Gastroesophageal sphincter (tissue), 4 donors: ENCODE results near the gene CCL25. TPM values are rescaled to one million over a fixed set of nuclear protein-coding genes. Genes with fewer than 3 reads are reported as not detected.

Source experiments
- ATAC-seq: fragments of 150-250 bp; one replicate; pipeline ENCODE4 v1.9.1; 2016; ENCODE audit warnings: mild to moderate bottlenecking, moderate library complexity
- H3K27ac ChIP-seq, 4 donors: fragments of 200-600 bp; sonication (generic) in 3 of 4; 1 replicate in 3 of 4; 2 replicates in 1 of 4; pipeline ENCODE4 v1.5.1; 2016 to 2019
- H3K27me3 ChIP-seq: fragments of 200-600 bp; sonication (generic); one replicate; pipeline ENCODE4 v1.5.1; 2019
- H3K36me3 ChIP-seq, 2 donors: fragments of 200-600 bp; sonication (generic); one replicate each; pipeline ENCODE4 v1.5.1; 2019; ENCODE audit warnings: control low read depth in 1 of 2
- H3K4me1 ChIP-seq, 3 donors: fragments of 200-600 bp; sonication (generic); 1 replicate in 2 of 3; 2 replicates in 1 of 3; pipeline ENCODE4 v1.5.1; 2016 to 2019; ENCODE audit warnings: control low read depth in 2 of 3
- H3K4me3 ChIP-seq, 2 donors: fragments of 200-600 bp; sonication (generic); one replicate each; pipeline ENCODE4 v1.5.1; 2019; ENCODE audit warnings: mild to moderate bottlenecking in 1 of 2, moderate library complexity in 1 of 2
- H3K9me3 ChIP-seq, 3 donors: fragments of 200-600 bp; sonication (generic); one replicate each; pipeline ENCODE4 v1.5.1; 2017 to 2019; ENCODE audit warnings: control low read depth in 2 of 3
- CTCF ChIP-seq, 4 experiments: fragments of 200-600 bp in 2 of 4; fragments of 450-650 bp in 2 of 4; sonication (generic) in 1 of 4; IDR thresholded peaks; one replicate each; pipeline ENCODE4 v1.5.1; 2017 to 2019; ENCODE audit warnings: antibody characterized with exemption in 4 of 4, mild to moderate bottlenecking in 2 of 4, moderate library complexity in 2 of 4
- EP300 ChIP-seq: sonication (generic); formaldehyde crosslinking; IDR thresholded peaks from one replicate; pipeline ENCODE4 v1.6.1; 2017; ENCODE audit warnings: antibody characterized with exemption, mild to moderate bottlenecking
- POLR2A ChIP-seq, 2 donors: fragments of 450-650 bp; IDR thresholded peaks; one replicate each; pipeline ENCODE4 v1.6.1; 2017; ENCODE audit warnings: antibody characterized with exemption in 2 of 2, mild to moderate bottlenecking in 2 of 2, moderate library complexity in 1 of 2
- POLR2AphosphoS5 ChIP-seq: sonication (generic); formaldehyde crosslinking; IDR thresholded peaks from one replicate; pipeline ENCODE4 v1.6.1; 2017; ENCODE audit warnings: antibody characterized with exemption
- WGBS, 2 donors: methylation state at CpG; one replicate each; pipeline ENCODE4 v1.1.5; 2018; ENCODE audit warnings: low coverage in 1 of 2; 5-methylcytosine and 5-hydroxymethylcytosine counted together
- total RNA-seq, 4 donors: library from RNA; depleted of rRNA; stranded (reverse); fragments of >200 nt; gene quantifications; one replicate each; pipeline ENCODE4 v1.1.0, GENCODE V29; 2016

Gene CCL25
- total RNA-seq, 4 donors from 2014 or later: not detected

DNA sequence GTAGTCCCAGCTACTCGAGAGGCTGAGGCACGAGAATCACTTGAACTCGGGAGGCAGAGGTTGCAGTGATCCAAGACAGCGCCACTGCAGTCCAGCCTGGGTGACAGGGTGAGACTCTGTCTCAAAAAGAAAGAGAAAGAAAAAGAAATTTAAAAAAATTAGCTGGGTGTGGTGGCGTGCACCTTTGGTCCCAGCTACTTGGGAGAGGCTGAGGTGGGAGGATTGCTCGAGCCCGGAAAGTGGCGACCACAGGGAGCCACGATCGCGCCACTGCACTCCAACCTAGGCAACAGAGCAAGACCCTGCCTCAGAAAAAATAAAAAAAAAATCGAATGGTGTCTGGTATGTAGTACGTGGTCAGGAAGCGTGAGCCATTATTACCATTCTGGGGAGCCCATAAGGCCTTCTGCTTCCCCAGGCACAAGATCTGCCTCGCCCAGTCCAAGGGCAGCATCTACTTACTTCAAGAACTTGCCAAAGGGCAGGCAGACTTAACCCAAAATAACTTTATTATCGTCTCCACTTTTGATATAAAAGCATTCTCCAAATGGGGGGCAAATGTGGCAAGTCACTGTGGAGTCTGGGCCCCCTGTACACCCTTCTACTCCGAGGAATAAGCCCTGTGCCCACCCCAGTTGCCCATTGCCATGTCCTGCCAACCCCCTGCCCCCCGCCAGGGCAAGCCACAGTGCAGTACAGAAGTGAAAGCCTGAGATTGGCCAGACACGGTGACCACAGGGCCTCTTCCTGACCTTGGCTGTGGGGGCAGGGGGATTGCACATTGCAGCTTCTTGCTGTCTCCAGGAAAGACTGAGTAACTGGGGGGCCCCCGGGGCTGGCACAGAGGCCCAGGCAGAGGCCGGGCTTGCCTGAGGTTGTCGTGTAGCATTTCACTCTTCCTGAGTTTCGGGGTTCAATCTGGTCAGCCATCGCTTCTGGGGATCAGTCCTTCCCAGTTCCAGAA, 12.6 kb downstream of the CCL25 start:
- Histone ChIP-seq H3K9me3 (peaks cover 0 to 17% (median 0%) of the 10 kb centered on the region in 3 donors), H3K4me3 (no peak overlapping the region), H3K36me3 (no peaks in the 10 kb centered on the region), H3K27me3 (no peaks in the 10 kb centered on the region), H3K27ac (no peak overlapping the region), H3K4me1 (no peaks in the 10 kb centered on the region)
- ATAC-seq: no peak
- 88 to 93% methylated on average over 4 to 16 of the region's 24 CpGs for WGBS, 2 donors
- no peak for TF ChIP-seq POLR2AphosphoS5

- ATAC-seq: no peak
- Histone ChIP-seq H3K27ac (no peak overlapping the region), H3K4me1 (no peaks in the 10 kb centered on the region), H3K4me3 (no peak overlapping the region), H3K9me3 (peaks cover 0 to 24% (median 0%) of the 10 kb centered on the region in 3 donors), H3K27me3 (no peaks in the 10 kb centered on the region), H3K36me3 (no peaks in the 10 kb centered on the region)
- no CpG with 5 or more reads among the region's 20 CpGs for WGBS, 2 donors
- TF ChIP-seq POLR2AphosphoS5: no peak
- TF ChIP-seq POLR2A (IDR thresholded peaks at IDR 0.05): no peak
- TF ChIP-seq CTCF (IDR thresholded peaks at IDR 0.05): no peak
- no peak for TF ChIP-seq EP300
Measured at GRCh38 chr19:8065875-8066261, 13.3 kb downstream of the CCL25 start.

DNA sequence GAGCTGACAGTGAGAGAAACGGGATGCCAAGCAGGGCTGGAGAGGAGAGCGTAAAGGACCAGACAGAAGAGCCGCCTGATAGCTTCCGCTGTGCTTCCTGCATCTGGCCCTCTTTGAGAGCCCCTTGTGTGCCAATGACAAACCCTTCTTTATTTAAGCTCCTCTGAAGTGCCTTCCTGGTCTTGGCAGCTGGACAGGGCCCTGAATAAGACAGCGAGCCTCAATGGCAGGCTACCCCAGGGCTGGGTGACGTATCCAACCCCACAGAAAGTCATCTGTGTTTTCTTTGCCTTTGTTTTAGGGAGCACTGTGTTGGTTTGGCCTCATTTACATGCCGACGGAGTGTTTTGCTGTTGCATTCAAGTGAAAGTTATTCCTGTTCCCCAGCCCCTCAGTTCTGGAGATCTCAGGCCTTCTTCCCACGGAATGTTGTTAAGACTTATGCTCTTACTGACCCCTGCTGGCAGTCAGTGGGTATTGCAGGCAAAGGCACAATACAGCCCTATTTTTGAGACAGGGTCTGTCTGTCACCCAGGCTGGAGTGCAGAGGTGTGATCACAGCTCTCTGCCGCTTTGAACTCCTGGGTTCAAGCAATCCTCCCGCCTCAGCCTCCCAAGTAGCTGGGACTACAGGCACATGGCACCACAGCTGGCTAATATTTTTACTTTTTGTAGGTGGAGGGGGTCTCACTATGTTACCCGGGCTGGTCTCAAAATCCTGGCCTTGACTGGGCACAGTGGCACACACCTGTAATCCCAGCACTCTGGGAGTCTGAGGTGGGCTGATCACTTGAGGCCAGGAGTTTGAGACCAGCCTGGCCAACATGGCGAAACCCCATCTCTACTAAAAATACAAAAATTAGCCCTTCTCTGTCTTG, 16.8 kb downstream of the CCL25 start:
- H3K27me3 ChIP-seq: no peaks in the 10 kb centered on the region
- H3K36me3 ChIP-seq: no peaks in the 10 kb centered on the region
- TF ChIP-seq POLR2AphosphoS5: no peak
- TF ChIP-seq EP300: no peak
- TF ChIP-seq POLR2A (IDR thresholded peaks at IDR 0.05): no peak
- no peak for TF ChIP-seq CTCF (IDR thresholded peaks at IDR 0.05)
- WGBS, 2 donors: 72 to 100% methylated on average over 2 to 9 of the region's 13 CpGs
- ATAC-seq: no peak
- H3K4me1 ChIP-seq: no peaks in the 10 kb centered on the region
- no peak overlapping the region for H3K4me3 ChIP-seq
- peaks cover 0 to 29% (median 0%) of the 10 kb centered on the region in 3 donors for H3K9me3 ChIP-seq
- no peak overlapping the region for H3K27ac ChIP-seq

GRCh38 chr19:8071912-8072311, 19.4 kb downstream of the CCL25 start:
- Histone ChIP-seq H3K27me3 (no peaks in the 10 kb centered on the region), H3K9me3 (peaks cover 0 to 32% (median 0%) of the 10 kb centered on the region in 3 donors), H3K4me1 (no peaks in the 10 kb centered on the region), H3K36me3 (no peaks in the 10 kb centered on the region), H3K27ac (no peak overlapping the region), H3K4me3 (no peak overlapping the region)
- 67 to 100% methylated on average over 2 to 3 of the region's 15 CpGs for WGBS, 2 donors
- no peak for ATAC-seq
- TF ChIP-seq CTCF (IDR thresholded peaks at IDR 0.05) (no peak), POLR2AphosphoS5 (no peak), EP300 (no peak), POLR2A (IDR thresholded peaks at IDR 0.05) (no peak)

GRCh38 chr19:8074501-8074900, 21.9 kb downstream of the CCL25 start:
- Histone ChIP-seq H3K4me1 (no peaks in the 10 kb centered on the region), H3K9me3 (peaks cover 0 to 22% (median 0%) of the 10 kb centered on the region in 3 donors), H3K36me3 (no peaks in the 10 kb centered on the region), H3K27ac (no peak overlapping the region), H3K27me3 (no peaks in the 10 kb centered on the region), H3K4me3 (no peak overlapping the region)
- no peak for ATAC-seq
- 86 to 100% methylated on average over 1 of the region's 1 CpG for WGBS, 2 donors
- TF ChIP-seq EP300 (no peak), CTCF (IDR thresholded peaks at IDR 0.05) (no peak), POLR2A (IDR thresholded peaks at IDR 0.05) (no peak), POLR2AphosphoS5 (no peak)
